HepG2 (cell line): Measurements from ENCODE around the gene DPEP1. TPM values are rescaled to one million over a fixed set of nuclear protein-coding genes. Genes with fewer than 3 reads are reported as not detected.

Experiments
- HNRNPLL ChIP-seq: fragments of 200-400 bp; formaldehyde crosslinking; IDR thresholded peaks from 2 replicates; pipeline ENCODE4 v1.6.1; 2017; ENCODE audit warnings: mild to moderate bottlenecking, low read depth, low read length; ENCODE audit not compliant: poor library complexity, severe bottlenecking
- NKX3-1 ChIP-seq: sonication (generic); formaldehyde crosslinking; IDR thresholded peaks from 2 replicates; pipeline ENCODE4 v1.5.0; 2020; ENCODE audit warnings: missing genetic modification reagents
- NR2F6 ChIP-seq, 2 experiments: IDR thresholded peaks; 2 replicates each; pipeline ENCODE4 v1.6.1; 2016; ENCODE audit warnings: antibody characterized with exemption in 1 of 2, mild to moderate bottlenecking in 1 of 2
- PITX1 ChIP-seq: sonication (generic); formaldehyde crosslinking; IDR thresholded peaks from 2 replicates; pipeline ENCODE4 v1.5.1; 2020; ENCODE audit warnings: mild to moderate bottlenecking, missing genetic modification reagents
- SMAD1 ChIP-seq: sonication (generic); formaldehyde crosslinking; IDR thresholded peaks from 2 replicates; pipeline ENCODE4 v1.4.0; 2020; ENCODE audit warnings: missing genetic modification reagents, low read depth, mild to moderate bottlenecking, borderline replicate concordance
- SOX6 ChIP-seq, 2 experiments: fragments of 450-650 bp in 1 of 2; sonication (generic) in 1 of 2; formaldehyde crosslinking in 1 of 2; IDR thresholded peaks; 2 replicates each; pipeline versions ENCODE4 v1.4.0 to v1.6.1; 2017 to 2020; ENCODE audit warnings: antibody characterized with exemption in 1 of 2, mild to moderate bottlenecking in 1 of 2, missing genetic modification reagents in 1 of 2
- SP5 ChIP-seq: IDR thresholded peaks from 2 replicates; pipeline ENCODE4 v1.6.1; 2016; ENCODE audit warnings: low read depth, borderline replicate concordance
- U2AF1 ChIP-seq: fragments of 200-400 bp; formaldehyde crosslinking; optimal IDR thresholded peaks from 2 replicates; pipeline ENCODE3; 2017; ENCODE audit warnings: mild to moderate bottlenecking, low read depth, low read length
- WIZ ChIP-seq: sonication (generic); formaldehyde crosslinking; IDR thresholded peaks from 2 replicates; pipeline ENCODE4 v1.5.1; 2020; ENCODE audit warnings: mild to moderate bottlenecking, missing genetic modification reagents
- ZBTB8A ChIP-seq: sonication (generic); formaldehyde crosslinking; IDR thresholded peaks from 2 replicates; pipeline ENCODE4 v1.4.0; 2020; ENCODE audit warnings: mild to moderate bottlenecking, low read depth, missing genetic modification reagents, borderline replicate concordance
- ZFP41 ChIP-seq: sonication (generic); formaldehyde crosslinking; IDR thresholded peaks from 2 replicates; pipeline ENCODE4 v1.4.0; 2020; ENCODE audit warnings: mild to moderate bottlenecking, missing genetic modification reagents, borderline replicate concordance
- ZNF317 ChIP-seq: sonication (generic); formaldehyde crosslinking; IDR thresholded peaks from 2 replicates; pipeline ENCODE4 v1.5.0; 2020; ENCODE audit warnings: mild to moderate bottlenecking, missing genetic modification reagents
- ZNF331 ChIP-seq: sonication (generic); formaldehyde crosslinking; IDR thresholded peaks from 2 replicates; pipeline ENCODE4 v1.4.0; 2020; ENCODE audit warnings: missing genetic modification reagents
- ZNF431 ChIP-seq: sonication (generic); formaldehyde crosslinking; IDR thresholded peaks from 2 replicates; pipeline ENCODE4 v1.9.0; 2022; ENCODE audit warnings: missing genetic modification reagents, low read depth, mild to moderate bottlenecking, borderline replicate concordance
- ZNF703 ChIP-seq: sonication (generic); formaldehyde crosslinking; IDR thresholded peaks from 2 replicates; pipeline ENCODE4 v1.5.1; 2020; ENCODE audit warnings: missing genetic modification reagents, mild to moderate bottlenecking, moderate library complexity, borderline replicate concordance
- ZSCAN25 ChIP-seq: sonication (generic); formaldehyde crosslinking; IDR thresholded peaks from 2 replicates; pipeline ENCODE4 v1.8.0; 2022; ENCODE audit warnings: mild to moderate bottlenecking, missing genetic modification reagents
- polyA plus RNA-seq, 8 experiments: library from polyadenylated mRNA; depleted of rRNA in 3 of 8; stranded (reverse) in 7 of 8; unstranded in 1 of 8; fragments of >200 nt; fragmentation: Illumina TruSeq in 4 of 8; extraction: Trizol in 4 of 8; gene quantifications; 2 replicates each; pipeline versions ENCODE4 v1.2.1 to v1.2.3, GENCODE V29; 2011 to 2016; ENCODE audit warnings: low read depth in 4 of 8, missing spikeins in 1 of 8, mixed read lengths in 1 of 8; ENCODE audit not compliant: insufficient read depth in 1 of 8
- total RNA-seq, 5 experiments: library from RNA; depleted of rRNA; stranded (reverse); fragments of >200 nt; fragmentation: Illumina TruSeq; extraction: Trizol; gene quantifications; 2 replicates each; pipeline ENCODE4 v1.2.3, GENCODE V29; 2016; ENCODE audit warnings: low read depth in 1 of 5
- TF ChIP-seq, protein P1 (sequence below): sonication (generic); formaldehyde crosslinking; IDR thresholded peaks from 2 replicates; pipeline ENCODE4 v1.4.0; 2020; ENCODE audit warnings: mild to moderate bottlenecking, missing genetic modification reagents
- TF ChIP-seq, protein P2 (sequence below): sonication (generic); formaldehyde crosslinking; IDR thresholded peaks from 2 replicates; pipeline ENCODE4 v1.5.0; 2020; ENCODE audit warnings: mild to moderate bottlenecking, missing genetic modification reagents
- TF ChIP-seq, protein P3 (sequence below): IDR thresholded peaks from 2 replicates; pipeline ENCODE4 v1.6.1; 2016; ENCODE audit warnings: mild to moderate bottlenecking
- TF ChIP-seq, protein P4 (sequence below): sonication (generic); formaldehyde crosslinking; IDR thresholded peaks from 2 replicates; pipeline ENCODE4 v1.4.0; 2020; ENCODE audit warnings: missing genetic modification reagents

The DPEP1 gene
- total and polyA plus RNA-seq, 2 of the 13 experiments (the other 11 are each of a cell fraction or from before 2014, with no cell fraction given), result 37.6 to 52.2 TPM

DNA sequence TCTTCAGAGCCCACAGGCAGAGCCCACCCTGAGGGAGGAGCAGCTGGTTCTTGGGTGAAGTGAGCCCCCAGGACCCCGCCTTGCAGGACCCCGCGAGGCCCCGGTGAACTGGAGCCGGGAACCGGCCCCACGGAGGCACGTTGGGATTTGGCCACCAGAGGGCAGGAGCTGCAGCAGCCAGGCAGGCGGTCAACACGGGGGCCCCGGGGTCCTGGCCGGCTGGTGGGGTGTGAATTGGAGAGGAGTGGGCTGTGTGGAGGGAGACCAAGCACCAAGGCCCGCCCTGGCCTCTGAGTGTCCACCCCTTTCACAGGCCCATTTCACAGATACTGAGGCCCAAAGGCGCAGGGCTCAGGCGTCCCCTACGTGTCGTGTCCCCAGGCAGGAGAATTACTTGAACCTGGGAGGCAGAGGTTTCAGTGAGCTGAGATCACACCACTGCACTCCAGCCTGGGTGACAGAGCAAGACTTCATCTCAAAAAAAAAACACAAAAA lies 2.2 kb downstream of the DPEP1 start (continued):
- TF ChIP-seq, protein P1, sequence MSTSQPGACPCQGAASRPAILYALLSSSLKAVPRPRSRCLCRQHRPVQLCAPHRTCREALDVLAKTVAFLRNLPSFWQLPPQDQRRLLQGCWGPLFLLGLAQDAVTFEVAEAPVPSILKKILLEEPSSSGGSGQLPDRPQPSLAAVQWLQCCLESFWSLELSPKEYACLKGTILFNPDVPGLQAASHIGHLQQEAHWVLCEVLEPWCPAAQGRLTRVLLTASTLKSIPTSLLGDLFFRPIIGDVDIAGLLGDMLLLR (CRISPR knock-in tag), result no peak
- TF ChIP-seq SP5 (CRISPR knock-in tag), result 0 out of 2 replicates have a peak, but pooled peaks have one; percentile 20
- TF ChIP-seq SMAD1 (CRISPR knock-in tag), result no peak
- TF ChIP-seq NR2F6 (IDR thresholded peaks at IDR 0.05), result no peak
- 0 out of 2 replicates have a peak, but pooled peaks have one; percentile 18 for TF ChIP-seq NR2F6 (CRISPR knock-in tag; IDR thresholded peaks at IDR 0.05)
- TF ChIP-seq, protein P2, sequence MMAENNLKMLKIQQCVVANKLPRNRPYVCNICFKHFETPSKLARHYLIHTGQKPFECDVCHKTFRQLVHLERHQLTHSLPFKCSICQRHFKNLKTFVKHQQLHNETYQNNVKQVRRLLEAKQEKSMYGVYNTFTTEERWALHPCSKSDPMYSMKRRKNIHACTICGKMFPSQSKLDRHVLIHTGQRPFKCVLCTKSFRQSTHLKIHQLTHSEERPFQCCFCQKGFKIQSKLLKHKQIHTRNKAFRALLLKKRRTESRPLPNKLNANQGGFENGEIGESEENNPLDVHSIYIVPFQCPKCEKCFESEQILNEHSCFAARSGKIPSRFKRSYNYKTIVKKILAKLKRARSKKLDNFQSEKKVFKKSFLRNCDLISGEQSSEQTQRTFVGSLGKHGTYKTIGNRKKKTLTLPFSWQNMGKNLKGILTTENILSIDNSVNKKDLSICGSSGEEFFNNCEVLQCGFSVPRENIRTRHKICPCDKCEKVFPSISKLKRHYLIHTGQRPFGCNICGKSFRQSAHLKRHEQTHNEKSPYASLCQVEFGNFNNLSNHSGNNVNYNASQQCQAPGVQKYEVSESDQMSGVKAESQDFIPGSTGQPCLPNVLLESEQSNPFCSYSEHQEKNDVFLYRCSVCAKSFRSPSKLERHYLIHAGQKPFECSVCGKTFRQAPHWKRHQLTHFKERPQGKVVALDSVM (CRISPR knock-in tag), result no peak
- TF ChIP-seq, protein P3, sequence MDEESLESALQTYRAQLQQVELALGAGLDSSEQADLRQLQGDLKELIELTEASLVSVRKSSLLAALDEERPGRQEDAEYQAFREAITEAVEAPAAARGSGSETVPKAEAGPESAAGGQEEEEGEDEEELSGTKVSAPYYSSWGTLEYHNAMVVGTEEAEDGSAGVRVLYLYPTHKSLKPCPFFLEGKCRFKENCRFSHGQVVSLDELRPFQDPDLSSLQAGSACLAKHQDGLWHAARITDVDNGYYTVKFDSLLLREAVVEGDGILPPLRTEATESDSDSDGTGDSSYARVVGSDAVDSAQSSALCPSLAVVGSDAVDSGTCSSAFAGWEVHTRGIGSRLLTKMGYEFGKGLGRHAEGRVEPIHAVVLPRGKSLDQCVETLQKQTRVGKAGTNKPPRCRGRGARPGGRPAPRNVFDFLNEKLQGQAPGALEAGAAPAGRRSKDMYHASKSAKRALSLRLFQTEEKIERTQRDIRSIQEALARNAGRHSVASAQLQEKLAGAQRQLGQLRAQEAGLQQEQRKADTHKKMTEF (CRISPR knock-in tag), result peak; percentile 38; the same call in 1 of the 2 replicates
- no peak for TF ChIP-seq SOX6 (IDR thresholded peaks at IDR 0.05)
- TF ChIP-seq SOX6 (CRISPR knock-in tag; IDR thresholded peaks at IDR 0.05), result 0 out of 2 replicates have a peak, but pooled peaks have one; percentile 25
- TF ChIP-seq, protein P4, sequence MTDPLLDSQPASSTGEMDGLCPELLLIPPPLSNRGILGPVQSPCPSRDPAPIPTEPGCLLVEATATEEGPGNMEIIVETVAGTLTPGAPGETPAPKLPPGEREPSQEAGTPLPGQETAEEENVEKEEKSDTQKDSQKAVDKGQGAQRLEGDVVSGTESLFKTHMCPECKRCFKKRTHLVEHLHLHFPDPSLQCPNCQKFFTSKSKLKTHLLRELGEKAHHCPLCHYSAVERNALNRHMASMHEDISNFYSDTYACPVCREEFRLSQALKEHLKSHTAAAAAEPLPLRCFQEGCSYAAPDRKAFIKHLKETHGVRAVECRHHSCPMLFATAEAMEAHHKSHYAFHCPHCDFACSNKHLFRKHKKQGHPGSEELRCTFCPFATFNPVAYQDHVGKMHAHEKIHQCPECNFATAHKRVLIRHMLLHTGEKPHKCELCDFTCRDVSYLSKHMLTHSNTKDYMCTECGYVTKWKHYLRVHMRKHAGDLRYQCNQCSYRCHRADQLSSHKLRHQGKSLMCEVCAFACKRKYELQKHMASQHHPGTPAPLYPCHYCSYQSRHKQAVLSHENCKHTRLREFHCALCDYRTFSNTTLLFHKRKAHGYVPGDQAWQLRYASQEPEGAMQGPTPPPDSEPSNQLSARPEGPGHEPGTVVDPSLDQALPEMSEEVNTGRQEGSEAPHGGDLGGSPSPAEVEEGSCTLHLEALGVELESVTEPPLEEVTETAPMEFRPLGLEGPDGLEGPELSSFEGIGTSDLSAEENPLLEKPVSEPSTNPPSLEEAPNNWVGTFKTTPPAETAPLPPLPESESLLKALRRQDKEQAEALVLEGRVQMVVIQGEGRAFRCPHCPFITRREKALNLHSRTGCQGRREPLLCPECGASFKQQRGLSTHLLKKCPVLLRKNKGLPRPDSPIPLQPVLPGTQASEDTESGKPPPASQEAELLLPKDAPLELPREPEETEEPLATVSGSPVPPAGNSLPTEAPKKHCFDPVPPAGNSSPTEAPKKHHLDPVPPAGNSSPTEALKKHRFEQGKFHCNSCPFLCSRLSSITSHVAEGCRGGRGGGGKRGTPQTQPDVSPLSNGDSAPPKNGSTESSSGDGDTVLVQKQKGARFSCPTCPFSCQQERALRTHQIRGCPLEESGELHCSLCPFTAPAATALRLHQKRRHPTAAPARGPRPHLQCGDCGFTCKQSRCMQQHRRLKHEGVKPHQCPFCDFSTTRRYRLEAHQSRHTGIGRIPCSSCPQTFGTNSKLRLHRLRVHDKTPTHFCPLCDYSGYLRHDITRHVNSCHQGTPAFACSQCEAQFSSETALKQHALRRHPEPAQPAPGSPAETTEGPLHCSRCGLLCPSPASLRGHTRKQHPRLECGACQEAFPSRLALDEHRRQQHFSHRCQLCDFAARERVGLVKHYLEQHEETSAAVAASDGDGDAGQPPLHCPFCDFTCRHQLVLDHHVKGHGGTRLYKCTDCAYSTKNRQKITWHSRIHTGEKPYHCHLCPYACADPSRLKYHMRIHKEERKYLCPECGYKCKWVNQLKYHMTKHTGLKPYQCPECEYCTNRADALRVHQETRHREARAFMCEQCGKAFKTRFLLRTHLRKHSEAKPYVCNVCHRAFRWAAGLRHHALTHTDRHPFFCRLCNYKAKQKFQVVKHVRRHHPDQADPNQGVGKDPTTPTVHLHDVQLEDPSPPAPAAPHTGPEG, result 0 out of 2 replicates have a peak, but pooled peaks have one; percentile 44
- 0 out of 2 replicates have a peak, but pooled peaks have one; percentile 28 for TF ChIP-seq ZNF703 (CRISPR knock-in tag)
- 0 out of 2 replicates have a peak, but pooled peaks have one; percentile 19 for TF ChIP-seq ZNF331
- TF ChIP-seq ZNF317, result no peak
- no peak for TF ChIP-seq ZFP41
- TF ChIP-seq ZNF431 (CRISPR knock-in tag), result no peak
- TF ChIP-seq WIZ, result no peak
- TF ChIP-seq NKX3-1 (CRISPR knock-in tag), result no peak
- TF ChIP-seq HNRNPLL, result peak; percentile 52
- peak; percentile 61; the same call in 1 of the 2 replicates for TF ChIP-seq ZSCAN25 (CRISPR knock-in tag)
- no peak for TF ChIP-seq U2AF1
- no peak for TF ChIP-seq PITX1 (CRISPR knock-in tag)
- TF ChIP-seq ZBTB8A (CRISPR knock-in tag), result no peak
